Suprapubic skin (tissue), 4 donors: ENCODE measurements around the gene LYZL1. TPM values are rescaled to one million over a fixed set of nuclear protein-coding genes. Genes with fewer than 3 reads are reported as not detected.
"Not testable (repeated sequence)": the region's sequence is repeated elsewhere in the genome, so short reads cannot be mapped to it uniquely, and the experiment has no call there.

Experiments used
- DNase-seq, 2 donors: peaks; one replicate each; pipeline ENCODE4 v3.0.0-alpha.2; 2019; ENCODE audit warnings: low spot score in 2 of 2
- H3K27ac ChIP-seq: fragments of 200-600 bp; sonication (generic); one replicate; pipeline ENCODE4 v1.5.1; 2019
- H3K27me3 ChIP-seq: fragments of 200-600 bp; sonication (generic); one replicate; pipeline ENCODE4 v1.5.1; 2019
- H3K36me3 ChIP-seq: fragments of 200-600 bp; sonication (generic); one replicate; pipeline ENCODE4 v1.5.1; 2019
- H3K4me1 ChIP-seq: fragments of 200-600 bp; sonication (generic); one replicate; pipeline ENCODE4 v1.5.1; 2019
- H3K4me3 ChIP-seq: fragments of 200-600 bp; sonication (generic); one replicate; pipeline ENCODE4 v1.5.1; 2019; ENCODE audit warnings: mild to moderate bottlenecking
- H3K9me3 ChIP-seq: fragments of 200-600 bp; sonication (generic); one replicate; pipeline ENCODE4 v1.5.1; 2019
- EP300 ChIP-seq: sonication (generic); formaldehyde crosslinking; IDR thresholded peaks from one replicate; pipeline ENCODE4 v1.6.1; 2017; ENCODE audit warnings: antibody characterized with exemption
- POLR2A ChIP-seq, 2 donors: fragments of 450-650 bp; IDR thresholded peaks; one replicate each; pipeline ENCODE4 v1.6.1; 2017; ENCODE audit warnings: antibody characterized with exemption in 2 of 2, mild to moderate bottlenecking in 2 of 2, moderate library complexity in 2 of 2
- POLR2AphosphoS5 ChIP-seq, 3 donors: sonication (generic); formaldehyde crosslinking; IDR thresholded peaks; one replicate each; pipeline ENCODE4 v1.6.1; 2017; ENCODE audit warnings: antibody characterized with exemption in 3 of 3
- WGBS: methylation state at CpG from one replicate; pipeline ENCODE4 v1.1.5; 2018; 5-methylcytosine and 5-hydroxymethylcytosine counted together
- total RNA-seq, 4 donors: library from RNA; depleted of rRNA; stranded (reverse); fragments of >200 nt; gene quantifications; one replicate each; pipeline ENCODE4 v1.1.0, GENCODE V29; 2016
- TF ChIP-seq, protein P1 (sequence below), 2 donors: fragments of 200-600 bp in 1 of 2; fragments of 450-650 bp in 1 of 2; sonication (generic) in 1 of 2; IDR thresholded peaks; one replicate each; pipeline ENCODE4 v1.5.1; 2016 to 2019; ENCODE audit warnings: antibody characterized with exemption in 2 of 2, mild to moderate bottlenecking in 1 of 2, moderate library complexity in 1 of 2

The LYZL1 gene
- total RNA-seq, 4 donors from 2014 or later: not detected

DNA sequence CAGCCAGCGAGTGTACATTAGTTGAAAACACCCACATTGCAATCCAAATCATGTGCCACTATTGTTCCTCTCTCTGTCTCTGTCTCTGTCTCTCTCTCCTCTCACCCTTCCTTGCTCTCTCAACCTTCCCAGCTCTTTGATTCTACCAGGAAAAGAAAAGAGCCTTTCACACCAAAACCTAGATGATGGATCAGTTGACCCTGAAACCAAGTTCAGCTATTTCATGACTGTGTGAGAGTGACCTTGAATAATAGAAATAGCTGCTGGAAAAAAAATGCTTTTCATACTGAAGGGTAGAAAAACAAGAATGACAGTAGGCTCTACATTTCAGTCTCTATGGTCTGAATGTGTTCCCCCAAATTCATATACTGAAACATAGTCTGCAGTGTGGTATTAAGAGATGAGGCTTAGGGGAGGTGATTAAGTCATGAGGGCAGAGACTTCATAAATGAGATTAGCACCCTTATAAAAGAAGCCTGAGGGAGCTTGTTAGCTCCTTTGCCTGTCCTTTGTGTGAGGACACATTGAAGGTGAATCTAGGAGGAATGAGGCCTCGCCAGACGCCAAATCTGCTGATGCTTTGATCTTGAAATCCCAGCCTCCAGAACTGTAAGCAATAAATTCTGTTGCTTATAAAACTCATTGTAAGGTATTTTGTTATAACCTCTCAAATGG lies 65.2 kb downstream of the LYZL1 start:
- WGBS: 74% methylated on average over 3 of the region's 3 CpGs
- no peaks in the 10 kb centered on the region for H3K36me3 ChIP-seq
- DNase-seq: no peak
- H3K9me3 ChIP-seq: no peaks in the 10 kb centered on the region
- no peaks in the 10 kb centered on the region for H3K4me1 ChIP-seq
- H3K27ac ChIP-seq: no peak overlapping the region
- no peak for TF ChIP-seq EP300
- no peak for TF ChIP-seq POLR2AphosphoS5 (IDR thresholded peaks at IDR 0.05)
- TF ChIP-seq POLR2A (IDR thresholded peaks at IDR 0.05): no peak
- H3K4me3 ChIP-seq: no peak overlapping the region
- H3K27me3 ChIP-seq: no peaks in the 10 kb centered on the region

DNA sequence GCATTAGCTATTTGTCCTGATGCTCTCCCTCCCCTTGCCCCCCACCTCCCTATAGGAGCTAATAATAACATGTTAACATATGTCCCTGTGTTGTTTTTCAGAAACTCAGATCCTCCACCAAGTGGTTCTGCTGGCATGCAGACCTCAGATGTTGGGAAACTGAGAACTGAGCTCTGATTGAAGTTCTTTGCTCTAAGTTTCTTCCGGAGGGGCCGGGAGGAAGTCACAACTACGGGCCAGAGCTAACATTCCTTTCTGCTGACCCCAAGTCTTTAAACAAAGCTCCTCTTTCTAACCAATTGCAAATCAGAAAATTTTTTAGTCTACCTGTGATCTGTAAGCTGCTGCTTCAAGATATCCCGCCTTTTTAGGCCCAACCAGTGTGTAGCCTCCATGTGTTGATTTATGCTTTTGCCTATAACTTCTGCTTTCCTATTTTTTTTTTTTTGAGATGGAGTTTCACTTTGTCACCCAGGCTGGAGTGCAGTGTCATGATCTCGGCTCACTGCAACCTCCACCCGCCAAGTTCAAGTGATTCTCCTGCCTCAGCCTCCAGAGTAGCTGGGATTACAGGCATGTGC lies 66.6 kb downstream of the LYZL1 start:
- TF ChIP-seq POLR2A (IDR thresholded peaks at IDR 0.05): no peak
- TF ChIP-seq POLR2AphosphoS5 (IDR thresholded peaks at IDR 0.05): no peak
- TF ChIP-seq, protein P1, sequence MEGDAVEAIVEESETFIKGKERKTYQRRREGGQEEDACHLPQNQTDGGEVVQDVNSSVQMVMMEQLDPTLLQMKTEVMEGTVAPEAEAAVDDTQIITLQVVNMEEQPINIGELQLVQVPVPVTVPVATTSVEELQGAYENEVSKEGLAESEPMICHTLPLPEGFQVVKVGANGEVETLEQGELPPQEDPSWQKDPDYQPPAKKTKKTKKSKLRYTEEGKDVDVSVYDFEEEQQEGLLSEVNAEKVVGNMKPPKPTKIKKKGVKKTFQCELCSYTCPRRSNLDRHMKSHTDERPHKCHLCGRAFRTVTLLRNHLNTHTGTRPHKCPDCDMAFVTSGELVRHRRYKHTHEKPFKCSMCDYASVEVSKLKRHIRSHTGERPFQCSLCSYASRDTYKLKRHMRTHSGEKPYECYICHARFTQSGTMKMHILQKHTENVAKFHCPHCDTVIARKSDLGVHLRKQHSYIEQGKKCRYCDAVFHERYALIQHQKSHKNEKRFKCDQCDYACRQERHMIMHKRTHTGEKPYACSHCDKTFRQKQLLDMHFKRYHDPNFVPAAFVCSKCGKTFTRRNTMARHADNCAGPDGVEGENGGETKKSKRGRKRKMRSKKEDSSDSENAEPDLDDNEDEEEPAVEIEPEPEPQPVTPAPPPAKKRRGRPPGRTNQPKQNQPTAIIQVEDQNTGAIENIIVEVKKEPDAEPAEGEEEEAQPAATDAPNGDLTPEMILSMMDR (IDR thresholded peaks at IDR 0.05): no peak
- TF ChIP-seq EP300: no peak
- 76% methylated on average over 6 of the region's 6 CpGs for WGBS
- no peak overlapping the region for H3K27ac ChIP-seq

DNA sequence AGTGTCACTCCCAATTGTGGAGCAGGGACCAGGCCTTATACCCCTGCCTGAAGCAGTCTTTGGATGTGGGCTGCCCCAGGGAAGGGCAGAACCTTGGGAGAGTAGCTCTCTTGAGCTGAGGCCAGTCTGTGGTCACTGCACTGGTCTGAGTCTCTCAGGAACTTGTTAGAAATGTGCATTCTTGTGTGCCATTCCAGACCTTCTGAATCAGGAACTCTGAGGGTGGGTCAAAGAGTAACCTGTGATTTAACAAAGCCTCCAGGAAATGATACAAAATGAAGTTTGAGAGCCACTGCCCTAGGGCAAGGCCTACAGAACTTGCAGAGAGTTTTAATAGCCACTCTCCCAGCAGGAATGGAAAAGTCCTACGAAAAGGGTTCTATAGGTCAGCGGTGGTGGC lies 68.1 kb downstream of the LYZL1 start:
- no peak for TF ChIP-seq POLR2AphosphoS5 (IDR thresholded peaks at IDR 0.05)
- TF ChIP-seq, protein P1 (IDR thresholded peaks at IDR 0.05): no peak
- TF ChIP-seq EP300: no peak
- no peak for TF ChIP-seq POLR2A (IDR thresholded peaks at IDR 0.05)
- Histone ChIP-seq H3K27me3 (no peaks in the 10 kb centered on the region), H3K9me3 (no peaks in the 10 kb centered on the region), H3K36me3 (no peaks in the 10 kb centered on the region), H3K4me1 (no peaks in the 10 kb centered on the region), H3K27ac (no peak overlapping the region), H3K4me3 (no peak overlapping the region)
- DNase-seq: no peak
- 100% methylated on average over 2 of the region's 2 CpGs for WGBS

More for the DNA sequence above, 66.6 kb downstream of the LYZL1 start:
- H3K27me3 ChIP-seq: no peaks in the 10 kb centered on the region
- H3K4me3 ChIP-seq: no peak overlapping the region
- no peaks in the 10 kb centered on the region for H3K9me3 ChIP-seq
- no peaks in the 10 kb centered on the region for H3K36me3 ChIP-seq
- H3K4me1 ChIP-seq: no peaks in the 10 kb centered on the region
- DNase-seq: no peak

DNA sequence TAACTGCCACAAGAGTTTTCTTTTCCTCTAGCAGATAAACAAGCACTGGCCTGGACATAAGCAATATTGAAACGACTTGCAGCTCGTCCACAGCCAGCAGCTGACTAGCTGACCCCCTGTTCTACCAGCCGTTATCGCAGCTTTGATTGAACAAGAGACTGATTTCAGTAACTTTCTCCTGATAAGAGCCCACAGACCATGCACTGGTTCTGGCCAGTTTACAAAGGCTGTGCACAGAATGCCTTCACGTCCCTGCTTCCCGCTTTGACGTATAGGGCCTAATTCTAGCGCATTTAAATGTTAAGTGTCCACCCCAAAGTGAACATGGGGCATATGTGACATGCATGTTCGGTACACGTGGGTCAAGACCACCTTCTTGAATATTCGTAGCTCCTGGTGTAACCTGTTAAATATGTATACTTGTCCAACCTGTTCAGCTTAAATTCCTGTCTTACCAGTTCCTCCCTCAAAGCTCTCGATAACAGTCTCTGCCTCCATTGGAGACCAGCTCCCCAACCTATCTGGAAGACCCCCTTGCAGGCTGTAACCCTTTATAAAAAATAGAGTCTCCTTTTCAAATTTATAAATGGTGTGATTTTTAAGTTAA lies 69.2 kb downstream of the LYZL1 start:
- Histone ChIP-seq H3K4me3 (no peak overlapping the region), H3K4me1 (no peaks in the 10 kb centered on the region), H3K9me3 (no peaks in the 10 kb centered on the region), H3K36me3 (no peaks in the 10 kb centered on the region), H3K27me3 (no peaks in the 10 kb centered on the region), H3K27ac (no peak overlapping the region)
- WGBS: 82% methylated on average over 12 of the region's 12 CpGs
- TF ChIP-seq, protein P1 (IDR thresholded peaks at IDR 0.05): no peak
- no peak for TF ChIP-seq POLR2A (IDR thresholded peaks at IDR 0.05)
- TF ChIP-seq EP300: no peak
- no peak for TF ChIP-seq POLR2AphosphoS5 (IDR thresholded peaks at IDR 0.05)
- DNase-seq: no peak

DNA sequence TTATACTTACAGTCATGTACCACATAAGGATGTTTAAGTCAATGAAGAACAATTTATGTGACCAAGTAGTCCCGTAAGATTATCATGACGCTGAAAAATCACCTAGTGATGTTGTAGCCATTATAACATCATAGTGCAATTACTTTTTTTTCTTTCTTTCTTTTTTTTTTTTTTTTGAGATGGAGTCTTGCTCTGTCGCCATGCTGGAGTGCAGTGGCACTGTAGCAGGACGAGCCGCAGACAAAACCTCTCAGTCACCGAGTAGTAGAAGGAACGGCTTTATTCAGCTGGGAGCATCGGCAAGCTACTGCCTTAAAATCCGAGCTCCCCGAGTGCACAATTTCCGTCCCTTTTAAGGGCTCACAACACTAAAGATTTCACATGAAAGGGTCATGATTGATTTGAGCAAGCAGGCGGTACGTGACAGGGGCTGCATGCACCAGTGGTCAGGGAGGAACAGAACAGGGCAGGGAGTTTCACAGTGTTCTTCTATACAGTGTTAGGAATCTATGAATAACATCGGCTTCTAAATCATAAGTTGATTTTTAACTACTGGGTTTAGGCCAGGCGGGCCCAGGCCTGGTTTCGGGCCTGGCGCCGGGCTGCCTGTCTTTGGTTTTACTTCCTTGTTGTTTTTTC lies 71.5 kb downstream of the LYZL1 start:
- WGBS: 92% methylated on average over 18 of the region's 18 CpGs
- not testable (repeated sequence) for H3K4me3 ChIP-seq, H3K4me1 ChIP-seq, H3K9me3 ChIP-seq, H3K36me3 ChIP-seq, H3K27ac ChIP-seq, DNase-seq, H3K27me3 ChIP-seq
